Measurements from ENCODE around the gene ZNF576.

ZNF576 gene

GRCh38 chr19:43561139-43561970 lies 35.0 kb upstream of the ZNF576 start:
- Histone ChIP-seq H3K36me3 (ENCODE audit: insufficient read depth, low read length) (peaks cover 28% of the 10 kb centered on the region; the same call in 1 of the 2 replicates), H3K9ac (ENCODE audit: low read depth, low read length) (no peak overlapping the region), H3K4me3 (ENCODE audit: low read length) (no peak overlapping the region), H3K4me1 (ENCODE audit: insufficient read depth, low read length) (no peaks in the 10 kb centered on the region), H3K9me3 (ENCODE audit: insufficient read depth, low read depth, low read length) (no peaks in the 10 kb centered on the region), H3K27ac (ENCODE audit: low read depth, low read length) (no peak overlapping the region), H3K27me3 (ENCODE audit: insufficient read depth, low read length) (no peaks in the 10 kb centered on the region)
- 95% methylated on average over 12 of the region's 12 CpGs for WGBS

DNA sequence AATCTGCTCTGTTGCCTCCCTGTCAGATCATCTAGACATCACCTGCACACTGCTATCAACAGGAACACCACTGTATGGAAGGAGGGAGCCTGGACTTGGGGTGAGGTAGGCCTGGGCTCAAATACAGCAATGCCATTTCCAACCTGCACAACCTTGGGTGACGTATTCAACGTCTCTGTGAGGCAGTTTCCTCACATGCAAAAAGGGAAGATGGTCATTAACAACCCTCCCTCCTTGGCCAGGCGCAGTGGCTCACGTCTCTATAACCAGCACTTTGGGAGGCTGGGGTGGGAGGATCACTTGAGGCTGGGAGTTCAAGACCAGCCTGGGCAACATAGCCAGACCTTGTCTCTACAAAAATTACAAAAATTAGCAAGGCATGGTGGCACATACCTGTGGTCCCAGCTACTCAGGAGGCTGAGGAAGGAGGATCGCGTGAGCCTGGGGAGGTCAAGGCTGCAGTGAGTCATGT lies 34.1 kb upstream of the ZNF576 start:
- no peaks in the 10 kb centered on the region for H3K9me3 ChIP-seq (ENCODE audit: insufficient read depth, low read depth, low read length)
- no peaks in the 10 kb centered on the region for H3K4me1 ChIP-seq (ENCODE audit: insufficient read depth, low read length)
- no peak overlapping the region for H3K27ac ChIP-seq (ENCODE audit: low read depth, low read length)
- 97% methylated on average over 6 of the region's 6 CpGs for WGBS
- no peak overlapping the region for H3K4me3 ChIP-seq (ENCODE audit: low read length)
- no peaks in the 10 kb centered on the region for H3K27me3 ChIP-seq (ENCODE audit: insufficient read depth, low read length)
- peaks cover 28% of the 10 kb centered on the region; the same call in 1 of the 2 replicates for H3K36me3 ChIP-seq (ENCODE audit: insufficient read depth, low read length)
- H3K9ac ChIP-seq (ENCODE audit: low read depth, low read length): no peak overlapping the region

- Histone ChIP-seq H3K36me3 (ENCODE audit: insufficient read depth, low read length) (peaks cover 27% of the 10 kb centered on the region; the same call in 1 of the 2 replicates), H3K4me1 (ENCODE audit: insufficient read depth, low read length) (no peaks in the 10 kb centered on the region), H3K27ac (ENCODE audit: low read depth, low read length) (no peak overlapping the region), H3K4me3 (ENCODE audit: low read length) (no peak overlapping the region), H3K9me3 (ENCODE audit: insufficient read depth, low read depth, low read length) (no peaks in the 10 kb centered on the region), H3K27me3 (ENCODE audit: insufficient read depth, low read length) (no peaks in the 10 kb centered on the region), H3K9ac (ENCODE audit: low read depth, low read length) (no peak overlapping the region)
- 96% methylated on average over 14 of the region's 14 CpGs for WGBS
Measured at GRCh38 chr19:43562698-43563241, 33.6 kb upstream of the ZNF576 start.

GRCh38 chr19:43563816-43564457 lies 32.5 kb upstream of the ZNF576 start:
- Histone ChIP-seq H3K4me1 (ENCODE audit: insufficient read depth, low read length) (no peaks in the 10 kb centered on the region), H3K9ac (ENCODE audit: low read depth, low read length) (no peak overlapping the region), H3K27me3 (ENCODE audit: insufficient read depth, low read length) (no peaks in the 10 kb centered on the region), H3K9me3 (ENCODE audit: insufficient read depth, low read depth, low read length) (no peaks in the 10 kb centered on the region), H3K27ac (ENCODE audit: low read depth, low read length) (no peak overlapping the region), H3K36me3 (ENCODE audit: insufficient read depth, low read length) (peaks cover 20% of the 10 kb centered on the region; the same call in 1 of the 2 replicates), H3K4me3 (ENCODE audit: low read length) (no peak overlapping the region)
- 84% methylated on average over 10 of the region's 10 CpGs for WGBS

GRCh38 chr19:43564800-43565199 lies 31.6 kb upstream of the ZNF576 start:
- no peak overlapping the region for H3K4me3 ChIP-seq (ENCODE audit: low read length)
- peaks cover 16% of the 10 kb centered on the region; the same call in 1 of the 2 replicates for H3K36me3 ChIP-seq (ENCODE audit: insufficient read depth, low read length)
- no peaks in the 10 kb centered on the region for H3K27me3 ChIP-seq (ENCODE audit: insufficient read depth, low read length)
- no peaks in the 10 kb centered on the region for H3K9me3 ChIP-seq (ENCODE audit: insufficient read depth, low read depth, low read length)
- WGBS: 94% methylated on average over 9 of the region's 9 CpGs
- H3K9ac ChIP-seq (ENCODE audit: low read depth, low read length): no peak overlapping the region
- no peak overlapping the region for H3K27ac ChIP-seq (ENCODE audit: low read depth, low read length)
- H3K4me1 ChIP-seq (ENCODE audit: insufficient read depth, low read length): no peaks in the 10 kb centered on the region

- Histone ChIP-seq H3K4me3 (ENCODE audit: low read length) (no peak overlapping the region), H3K4me1 (ENCODE audit: insufficient read depth, low read length) (0 out of 2 replicates have a peak, but pooled peaks cover 3% of the 10 kb centered on the region), H3K27ac (ENCODE audit: low read depth, low read length) (no peak overlapping the region), H3K27me3 (ENCODE audit: insufficient read depth, low read length) (no peaks in the 10 kb centered on the region), H3K36me3 (ENCODE audit: insufficient read depth, low read length) (peaks cover 23% of the 10 kb centered on the region; the same call in 1 of the 2 replicates), H3K9me3 (ENCODE audit: insufficient read depth, low read depth, low read length) (no peaks in the 10 kb centered on the region), H3K9ac (ENCODE audit: low read depth, low read length) (no peak overlapping the region)
- WGBS: 97% methylated on average over 5 of the region's 5 CpGs
Measured at GRCh38 chr19:43569657-43570056, 26.7 kb upstream of the ZNF576 start.

GRCh38 chr19:43570174-43570791 lies 26.1 kb upstream of the ZNF576 start:
- no peak overlapping the region for H3K27ac ChIP-seq (ENCODE audit: low read depth, low read length)
- no peak overlapping the region for H3K4me3 ChIP-seq (ENCODE audit: low read length)
- H3K27me3 ChIP-seq (ENCODE audit: insufficient read depth, low read length): no peaks in the 10 kb centered on the region
- 0 out of 2 replicates have a peak, but pooled peaks cover 4% of the 10 kb centered on the region for H3K4me1 ChIP-seq (ENCODE audit: insufficient read depth, low read length)
- peaks cover 23% of the 10 kb centered on the region; the same call in 1 of the 2 replicates for H3K36me3 ChIP-seq (ENCODE audit: insufficient read depth, low read length)
- no peaks in the 10 kb centered on the region for H3K9me3 ChIP-seq (ENCODE audit: insufficient read depth, low read depth, low read length)
- H3K9ac ChIP-seq (ENCODE audit: low read depth, low read length): no peak overlapping the region
- 95% methylated on average over 5 of the region's 5 CpGs for WGBS

- H3K27ac ChIP-seq (ENCODE audit: low read depth, low read length): no peak overlapping the region
- peaks cover 10% of the 10 kb centered on the region; the same call in 1 of the 2 replicates for H3K4me1 ChIP-seq (ENCODE audit: insufficient read depth, low read length)
- no peaks in the 10 kb centered on the region for H3K27me3 ChIP-seq (ENCODE audit: insufficient read depth, low read length)
- H3K36me3 ChIP-seq (ENCODE audit: insufficient read depth, low read length): peaks cover 23% of the 10 kb centered on the region; the same call in 1 of the 2 replicates
- no peak overlapping the region for H3K9ac ChIP-seq (ENCODE audit: low read depth, low read length)
- H3K9me3 ChIP-seq (ENCODE audit: insufficient read depth, low read depth, low read length): no peaks in the 10 kb centered on the region
- H3K4me3 ChIP-seq (ENCODE audit: low read length): no peak overlapping the region
- 96% methylated on average over 3 of the region's 3 CpGs for WGBS
Measured at GRCh38 chr19:43572171-43572588, 24.2 kb upstream of the ZNF576 start.

- WGBS: 64% methylated on average over 12 of the region's 12 CpGs
- peaks cover 23% of the 10 kb centered on the region; the same call in 1 of the 2 replicates for H3K36me3 ChIP-seq (ENCODE audit: insufficient read depth, low read length)
- H3K27ac ChIP-seq (ENCODE audit: low read depth, low read length): peak overlapping the region; percentile 72
- no peaks in the 10 kb centered on the region for H3K9me3 ChIP-seq (ENCODE audit: insufficient read depth, low read depth, low read length)
- no peaks in the 10 kb centered on the region for H3K27me3 ChIP-seq (ENCODE audit: insufficient read depth, low read length)
- peak overlapping the region; percentile 90 for H3K4me3 ChIP-seq (ENCODE audit: low read length)
- H3K4me1 ChIP-seq (ENCODE audit: insufficient read depth, low read length): peaks cover 10% of the 10 kb centered on the region; the same call in 1 of the 2 replicates
- H3K9ac ChIP-seq (ENCODE audit: low read depth, low read length): peak overlapping the region; percentile 87
Measured at GRCh38 chr19:43574424-43575155, 21.8 kb upstream of the ZNF576 start.

Measured in HUES64 (cell line).